ENCODE results near the gene ACSF2. TPM values are rescaled to one million over a fixed set of nuclear protein-coding genes. Genes with fewer than 3 reads are reported as not detected.

Gene ACSF2
- total and polyA plus RNA-seq, 2 of the 13 experiments (the other 11 are each of a cell fraction or from before 2014, with no cell fraction given): 87.3 to 109 TPM

- TF ChIP-seq RERE (CRISPR knock-in tag; IDR thresholded peaks at IDR 0.05; ENCODE audit: low read depth) (peak; percentile 51), REST (IDR thresholded peaks at IDR 0.05; ENCODE audit: borderline replicate concordance in 1 of 2, low read depth in 1 of 2, low read length in 2 of 2) (no peak), ZBTB37 (CRISPR knock-in tag; IDR thresholded peaks at IDR 0.05) (peak; percentile 90), ZNF576 (CRISPR knock-in tag; IDR thresholded peaks at IDR 0.05) (0 out of 2 replicates have a peak, but pooled peaks have one; percentile 30), ZNF501 (CRISPR knock-in tag; IDR thresholded peaks at IDR 0.05) (no peak), SRSF4 (IDR thresholded peaks at IDR 0.05; ENCODE audit: low read depth, low read length, poor library complexity, severe bottlenecking) (no peak), MAF1 (CRISPR knock-in tag; IDR thresholded peaks at IDR 0.05; ENCODE audit: borderline replicate concordance) (no peak), RARA (CRISPR knock-in tag; IDR thresholded peaks at IDR 0.05) (peak; percentile 81), REL (CRISPR knock-in tag; conservative IDR thresholded peaks at IDR 0.05) (no peak), ZNF30 (CRISPR knock-in tag; IDR thresholded peaks at IDR 0.05) (no peak), GFI1 (CRISPR knock-in tag; IDR thresholded peaks at IDR 0.05; ENCODE audit: borderline replicate concordance) (no peak), ZNF251 (CRISPR knock-in tag; IDR thresholded peaks at IDR 0.05) (no peak), ZNF639 (CRISPR knock-in tag; conservative IDR thresholded peaks at IDR 0.05) (no peak), HDAC1 (CRISPR knock-in tag; IDR thresholded peaks at IDR 0.05) (peak; percentile 83), ZNF773 (CRISPR knock-in tag; IDR thresholded peaks at IDR 0.05; ENCODE audit: borderline replicate concordance) (no peak)
These were observed 33.0 kb downstream of the ACSF2 start (continued) for GRCh38 chr17:50458701-50459676.

Measured in HepG2 (cell line).